ENCODE data around the gene GULP1.

- no peak for TF ChIP-seq CTCF (tag by site-specific recombination; IDR thresholded peaks at IDR 0.05)
- TF ChIP-seq MYNN (tag by site-specific recombination; IDR thresholded peaks at IDR 0.05; ENCODE audit: borderline replicate concordance) = no peak
Measured at GRCh38 chr2:188422726-188423125, 131.1 kb downstream of the GULP1 start.

All from HEK293 (cell line).